GM12873 (cell line): Measurements from ENCODE around the gene CDC73.

ENCODE experiments used
- CTCF ChIP-seq: IDR thresholded peaks from 2 replicates; pipeline ENCODE4 v1.5.1; 2012; ENCODE audit warnings: low read depth, mild to moderate bottlenecking, moderate library complexity, low read length, control low read depth; ENCODE audit not compliant: insufficient read depth; ENCODE audit errors: missing control alignments

Gene CDC73

GRCh38 chr1:193181985-193182384, 60.2 kb downstream of the CDC73 start:
- no peak for TF ChIP-seq CTCF

GRCh38 chr1:193183019-193183627, 61.3 kb downstream of the CDC73 start:
- TF ChIP-seq CTCF: peak; percentile 60

- TF ChIP-seq CTCF: no peak
Measured at GRCh38 chr1:193184776-193185175, 62.9 kb downstream of the CDC73 start.

- no peak for TF ChIP-seq CTCF
Measured at GRCh38 chr1:193185211-193185610, 63.4 kb downstream of the CDC73 start.

- TF ChIP-seq CTCF: no peak
Measured at GRCh38 chr1:193185901-193186731, 64.3 kb downstream of the CDC73 start, which contains the start of gene B3GALT2. B3GALT2 (minus strand) TSS chr1:193186613; CDS start chr1:193181562, 5,051 bp downstream.

- no peak for TF ChIP-seq CTCF
Measured at GRCh38 chr1:193187114-193187513, 65.3 kb downstream of the CDC73 start.

DNA sequence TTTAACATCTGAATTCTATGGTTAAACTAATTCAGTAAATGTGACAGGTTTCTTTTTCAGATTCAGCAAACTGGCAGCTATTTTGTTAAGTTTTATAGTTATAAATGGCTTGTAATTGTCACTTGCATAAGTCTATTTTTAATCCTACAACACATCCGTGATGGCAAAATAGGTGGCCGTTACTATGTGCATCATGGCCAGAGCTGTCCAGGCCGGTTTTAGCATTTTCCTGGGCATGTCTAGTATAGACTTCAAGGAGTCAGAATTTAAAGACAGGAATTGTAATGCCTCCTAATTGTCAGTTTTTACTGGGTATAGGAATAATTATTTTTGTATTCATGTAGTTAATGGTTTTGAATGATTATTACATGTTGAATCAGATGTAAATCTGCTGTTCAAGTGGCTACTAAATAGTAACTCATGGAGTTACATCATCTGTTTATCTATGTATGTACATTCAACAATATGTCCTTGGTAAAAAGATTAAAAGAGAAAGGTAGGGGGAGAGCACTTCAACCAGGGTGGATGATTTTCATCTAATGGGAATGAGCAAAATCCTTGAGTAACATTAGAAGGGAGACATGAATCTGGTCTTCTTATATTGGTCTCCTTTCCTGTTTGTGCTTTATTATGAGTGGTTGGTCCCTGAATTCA, 67.7 kb downstream of the CDC73 start:
- TF ChIP-seq CTCF: no peak
